GM10266 (cell line): ENCODE measurements around the gene NXPE3.

ENCODE experiments used
- DNase-seq: peaks from one replicate; pipeline ENCODE4 v3.0.0; 2012; ENCODE audit errors: extremely low spot score
- CTCF ChIP-seq: IDR thresholded peaks from 2 replicates; pipeline ENCODE4 v1.5.1; 2012; ENCODE audit warnings: mild to moderate bottlenecking, low read depth; ENCODE audit not compliant: control insufficient read depth, insufficient read depth; ENCODE audit errors: missing control alignments

Gene NXPE3

GRCh38 chr3:101806491-101806890 is 27.5 kb downstream of the NXPE3 start:
- DNase-seq = no peak
- no peak for TF ChIP-seq CTCF

- no peak for TF ChIP-seq CTCF
- no peak for DNase-seq
Observed at GRCh38 chr3:101807888-101808287, 28.9 kb downstream of the NXPE3 start.

GRCh38 chr3:101809178-101810021 is 30.4 kb downstream of the NXPE3 start:
- peak; percentile 25 for DNase-seq
- TF ChIP-seq CTCF = peak; percentile 66

- TF ChIP-seq CTCF = no peak
- DNase-seq = no peak
Observed at GRCh38 chr3:101810022-101810418, 31.0 kb downstream of the NXPE3 start.

- no peak for DNase-seq
- no peak for TF ChIP-seq CTCF
Observed at GRCh38 chr3:101811875-101812274, 32.9 kb downstream of the NXPE3 start.

- DNase-seq = no peak
Observed at GRCh38 chr3:101812895-101813294, 33.9 kb downstream of the NXPE3 start.

More at GRCh38 chr3:101812895-101813294, 33.9 kb downstream of the NXPE3 start:
- TF ChIP-seq CTCF = no peak
